Right atrium auricular region (tissue), 2 donors: ENCODE measurements around the gene C2CD4D. TPM values are rescaled to one million over a fixed set of nuclear protein-coding genes. Genes with fewer than 3 reads are reported as not detected.

Experiments
- DNase-seq: peaks from one replicate; pipeline ENCODE4 v3.0.0-alpha.2; 2019; ENCODE audit warnings: low spot score
- H3K27ac ChIP-seq, 2 donors: fragments of 200-600 bp; sonication (generic); 1 replicate in 1 of 2; 2 replicates in 1 of 2; pipeline ENCODE4 v1.5.1; 2016 to 2019
- H3K27me3 ChIP-seq, 2 donors: fragments of 200-600 bp; sonication (generic); one replicate each; pipeline versions ENCODE4 v1.5.1 to v1.6.0; 2017 to 2019
- H3K36me3 ChIP-seq: fragments of 200-600 bp; sonication (generic); one replicate; pipeline ENCODE4 v1.5.1; 2016
- H3K4me1 ChIP-seq, 2 donors: fragments of 200-600 bp; sonication (generic); one replicate each; pipeline versions ENCODE4 v1.5.1 to v1.6.0; 2017 to 2019
- H3K4me3 ChIP-seq, 2 donors: fragments of 200-600 bp; sonication (generic); 1 replicate in 1 of 2; 2 replicates in 1 of 2; pipeline ENCODE4 v1.5.1; 2017 to 2019; ENCODE audit warnings: mild to moderate bottlenecking in 1 of 2, moderate library complexity in 1 of 2
- H3K9me3 ChIP-seq, 2 donors: fragments of 200-600 bp; sonication (generic); one replicate each; pipeline ENCODE4 v1.5.1; 2019
- total RNA-seq, 2 donors: library from RNA; depleted of rRNA; stranded (reverse); fragments of >200 nt; gene quantifications; one replicate each; pipeline ENCODE4 v1.1.0, GENCODE V29; 2016
- TF ChIP-seq, protein P1 (sequence below), 2 donors: fragments of 200-600 bp; sonication (generic); IDR thresholded peaks; one replicate each; pipeline ENCODE4 v1.5.1; 2019; ENCODE audit warnings: antibody characterized with exemption in 2 of 2

Gene C2CD4D
- total RNA-seq, 2 donors from 2014 or later = not detected

DNA sequence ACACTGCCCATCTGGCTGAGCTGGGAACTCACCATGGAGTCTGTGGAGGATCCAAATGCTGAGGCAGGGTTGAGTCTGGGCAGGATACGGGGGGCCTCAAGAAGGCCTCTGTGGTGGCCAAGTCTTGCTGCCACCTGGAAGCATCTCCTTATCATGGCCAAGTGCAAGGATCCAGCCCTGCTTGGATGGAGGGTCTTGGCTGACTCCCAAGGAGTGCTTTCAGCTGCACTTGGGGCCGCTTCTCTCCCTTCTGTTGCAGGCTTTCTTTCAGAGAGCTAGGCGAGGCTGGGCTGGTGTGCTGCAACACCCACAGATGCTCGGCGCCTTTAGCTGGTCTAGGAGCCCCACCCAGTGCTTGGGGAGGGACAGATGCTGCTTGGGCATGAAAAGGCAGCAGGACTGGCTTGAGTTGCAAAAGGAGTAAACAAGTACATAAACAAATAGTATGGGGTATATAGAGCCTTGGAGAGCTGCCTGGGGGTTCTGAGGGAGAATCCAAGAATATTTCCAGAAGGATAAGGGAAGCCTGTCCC, 13.9 kb upstream of the C2CD4D start, which contains the start of gene THEM5:
THEM5 (minus strand) TSS at position 302 of the 533 bp plus-strand sequence; CDS start at position 155, 147 bp downstream.
- H3K9me3 ChIP-seq = no peaks in the 10 kb centered on the region

DNA sequence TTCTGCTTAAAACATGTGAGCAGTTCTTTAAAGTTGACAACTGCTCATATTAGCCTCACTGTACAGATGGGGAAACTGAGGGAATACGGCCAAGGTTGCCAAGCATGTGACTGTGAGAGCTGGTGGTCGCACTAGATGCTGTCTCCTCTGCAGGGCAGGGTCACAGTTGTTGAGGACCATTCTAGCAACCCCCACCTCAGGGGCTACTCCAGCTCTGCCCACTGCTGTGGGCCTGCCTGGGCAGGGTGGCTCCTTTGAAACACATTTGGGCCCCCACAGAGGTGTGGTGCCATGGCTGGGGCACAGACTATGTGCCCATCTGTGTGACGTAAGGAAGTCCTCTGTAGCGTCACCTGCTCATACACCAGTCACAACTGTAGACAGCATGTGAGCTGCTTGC, 13.1 kb upstream of the C2CD4D start:
- no peak for DNase-seq
- Histone ChIP-seq H3K4me3 (no peak overlapping the region), H3K36me3 (no peaks in the 10 kb centered on the region), H3K9me3 (no peaks in the 10 kb centered on the region), H3K27ac (no peak overlapping the region), H3K4me1 (peaks cover 0 to 19% of the 10 kb centered on the region in 2 donors), H3K27me3 (no peaks in the 10 kb centered on the region)
- TF ChIP-seq, protein P1, sequence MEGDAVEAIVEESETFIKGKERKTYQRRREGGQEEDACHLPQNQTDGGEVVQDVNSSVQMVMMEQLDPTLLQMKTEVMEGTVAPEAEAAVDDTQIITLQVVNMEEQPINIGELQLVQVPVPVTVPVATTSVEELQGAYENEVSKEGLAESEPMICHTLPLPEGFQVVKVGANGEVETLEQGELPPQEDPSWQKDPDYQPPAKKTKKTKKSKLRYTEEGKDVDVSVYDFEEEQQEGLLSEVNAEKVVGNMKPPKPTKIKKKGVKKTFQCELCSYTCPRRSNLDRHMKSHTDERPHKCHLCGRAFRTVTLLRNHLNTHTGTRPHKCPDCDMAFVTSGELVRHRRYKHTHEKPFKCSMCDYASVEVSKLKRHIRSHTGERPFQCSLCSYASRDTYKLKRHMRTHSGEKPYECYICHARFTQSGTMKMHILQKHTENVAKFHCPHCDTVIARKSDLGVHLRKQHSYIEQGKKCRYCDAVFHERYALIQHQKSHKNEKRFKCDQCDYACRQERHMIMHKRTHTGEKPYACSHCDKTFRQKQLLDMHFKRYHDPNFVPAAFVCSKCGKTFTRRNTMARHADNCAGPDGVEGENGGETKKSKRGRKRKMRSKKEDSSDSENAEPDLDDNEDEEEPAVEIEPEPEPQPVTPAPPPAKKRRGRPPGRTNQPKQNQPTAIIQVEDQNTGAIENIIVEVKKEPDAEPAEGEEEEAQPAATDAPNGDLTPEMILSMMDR (IDR thresholded peaks at IDR 0.05) = no peak

More for the DNA sequence above, 13.9 kb upstream of the C2CD4D start, which contains the start of gene THEM5:
- Histone ChIP-seq H3K4me3 (no peak within 1 kb of the TSS), H3K36me3 (no peaks in the 10 kb centered on the region), H3K4me1 (peaks cover 0 to 14% of the 10 kb centered on the region in 2 donors), H3K27ac (no peak within 1 kb of the TSS), H3K27me3 (no peaks in the 10 kb centered on the region)
- TF ChIP-seq, protein P1 (IDR thresholded peaks at IDR 0.05) = no peak
- no peak for DNase-seq

DNA sequence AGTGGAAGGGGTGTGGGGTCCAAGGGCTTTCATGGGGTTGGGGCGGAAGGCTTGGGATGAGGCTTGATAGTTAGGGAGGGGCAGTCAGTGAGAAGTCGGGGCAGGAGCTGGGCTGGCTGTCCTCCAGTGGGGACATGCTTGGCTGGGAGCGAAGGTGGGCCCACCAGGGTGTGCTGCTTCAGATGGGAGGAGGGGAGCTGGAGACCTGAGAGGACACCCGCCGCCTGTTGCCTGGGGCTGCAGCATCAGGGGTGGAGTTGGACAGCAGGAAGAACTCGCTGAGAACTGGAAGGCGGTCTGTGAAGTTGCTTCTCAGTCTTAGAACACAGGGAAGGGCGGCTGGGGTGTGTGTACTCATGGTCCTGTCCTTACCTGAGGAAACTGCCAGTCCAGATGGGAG, 12.3 kb upstream of the C2CD4D start:
- no peak overlapping the region for H3K4me3 ChIP-seq
- H3K27me3 ChIP-seq = no peaks in the 10 kb centered on the region
- DNase-seq = no peak
- no peaks in the 10 kb centered on the region for H3K36me3 ChIP-seq
- no peak overlapping the region for H3K27ac ChIP-seq
- peaks cover 0 to 19% of the 10 kb centered on the region in 2 donors for H3K4me1 ChIP-seq
- TF ChIP-seq, protein P1 (IDR thresholded peaks at IDR 0.05) = no peak
- no peaks in the 10 kb centered on the region for H3K9me3 ChIP-seq

DNA sequence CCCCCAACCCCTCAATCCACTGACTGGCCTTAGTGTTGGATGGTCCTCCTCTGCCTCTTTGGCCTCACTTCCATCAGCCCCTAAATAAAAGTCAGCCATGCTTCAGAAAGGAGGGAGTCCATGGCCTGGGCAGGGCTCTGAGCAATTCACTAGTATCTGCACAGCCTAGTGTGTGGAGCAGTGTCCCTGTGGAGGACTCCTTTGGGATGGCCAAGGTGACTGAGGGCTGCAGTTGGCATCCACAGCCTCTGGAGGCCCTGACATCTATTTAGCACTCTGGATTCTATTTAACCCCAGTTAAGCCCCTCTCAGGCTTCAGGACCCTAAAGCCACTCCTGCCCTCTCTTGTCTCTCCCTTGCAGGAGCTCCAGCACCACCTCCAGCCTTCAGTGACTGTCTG, 10.3 kb upstream of the C2CD4D start:
- H3K4me1 ChIP-seq = peaks cover 0 to 8% of the 10 kb centered on the region in 2 donors
- TF ChIP-seq, protein P1 (IDR thresholded peaks at IDR 0.05) = no peak
- H3K27ac ChIP-seq = no peak overlapping the region
- no peak for DNase-seq
- H3K4me3 ChIP-seq = no peak overlapping the region
- no peaks in the 10 kb centered on the region for H3K9me3 ChIP-seq
- H3K27me3 ChIP-seq = no peaks in the 10 kb centered on the region
- no peaks in the 10 kb centered on the region for H3K36me3 ChIP-seq

DNA sequence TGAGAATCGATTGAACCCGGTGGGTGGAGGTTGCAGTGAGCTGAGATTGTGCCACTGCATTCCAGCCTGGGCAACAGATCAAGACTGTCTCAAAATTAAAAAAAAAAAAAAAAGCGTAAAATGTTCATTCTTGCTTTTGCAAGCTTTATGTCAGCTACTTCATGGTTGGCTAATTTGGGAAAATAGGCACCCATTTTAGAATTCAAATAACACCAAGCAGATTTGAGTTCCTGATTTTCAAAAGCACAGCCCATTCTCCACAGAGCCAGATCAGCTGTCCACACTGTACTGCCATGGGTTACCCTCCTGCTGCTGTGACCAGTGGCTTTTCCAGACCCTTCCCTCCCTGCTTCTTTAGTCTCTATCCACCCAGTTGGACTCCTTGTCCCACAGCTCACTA, 9.5 kb upstream of the C2CD4D start:
- H3K36me3 ChIP-seq = no peaks in the 10 kb centered on the region
- peaks cover 0 to 8% of the 10 kb centered on the region in 2 donors for H3K4me1 ChIP-seq
- no peaks in the 10 kb centered on the region for H3K27me3 ChIP-seq
- no peak overlapping the region for H3K27ac ChIP-seq
- H3K4me3 ChIP-seq = no peak overlapping the region
- H3K9me3 ChIP-seq = no peaks in the 10 kb centered on the region
- TF ChIP-seq, protein P1 (IDR thresholded peaks at IDR 0.05) = no peak
- DNase-seq = no peak
